Thymus (tissue), 11 donors: ENCODE data around the gene HMHB1. TPM values are rescaled to one million over a fixed set of nuclear protein-coding genes. Genes with fewer than 3 reads are reported as not detected.

Experiments
- DNase-seq, 9 donors: peaks; one replicate each; pipeline ENCODE4 v3.0.0-alpha.2; 2013; ENCODE audit warnings: low spot score in 9 of 9, low read depth in 6 of 9, missing footprints in 1 of 9
- H3K27ac ChIP-seq, 2 donors: one replicate each; pipeline ENCODE4 v1.5.1; 2013; ENCODE audit warnings: control low read depth in 1 of 2, low read depth in 1 of 2, low read length in 1 of 2, mild to moderate bottlenecking in 1 of 2, moderate library complexity in 1 of 2
- H3K27me3 ChIP-seq, 2 donors: one replicate each; pipeline ENCODE4 v1.5.1; 2013; ENCODE audit warnings: low read length in 1 of 2; ENCODE audit not compliant: control insufficient read depth in 2 of 2, insufficient read depth in 1 of 2
- H3K36me3 ChIP-seq, 2 donors: one replicate each; pipeline ENCODE4 v1.5.1; 2013; ENCODE audit warnings: low read length in 1 of 2, mild to moderate bottlenecking in 1 of 2, moderate library complexity in 1 of 2; ENCODE audit not compliant: control insufficient read depth in 2 of 2, insufficient read depth in 2 of 2
- H3K4me1 ChIP-seq, 2 donors: one replicate each; pipeline ENCODE4 v1.5.1; 2013; ENCODE audit warnings: low read length in 2 of 2; ENCODE audit not compliant: control insufficient read depth in 2 of 2, insufficient read depth in 2 of 2
- H3K4me3 ChIP-seq, 2 donors: one replicate each; pipeline ENCODE4 v1.5.1; 2013; ENCODE audit warnings: low read length in 2 of 2, control low read depth in 1 of 2, mild to moderate bottlenecking in 1 of 2
- H3K9me3 ChIP-seq, 2 donors: one replicate each; pipeline ENCODE4 v1.5.1; 2013; ENCODE audit warnings: low read length in 1 of 2, mild to moderate bottlenecking in 1 of 2; ENCODE audit not compliant: control insufficient read depth in 2 of 2, insufficient read depth in 1 of 2
- WGBS: extraction: QIAGEN DNeasy Blood & Tissue Kit; methylation state at CpG from one replicate; pipeline ENCODE4 v1.1.7; 2013; 5-methylcytosine and 5-hydroxymethylcytosine counted together
- polyA plus RNA-seq: library from polyadenylated mRNA; stranded (reverse); fragments of 200-250 nt; gene quantifications from one replicate; pipeline ENCODE4 v1.2.3, GENCODE V29; 2013
- total RNA-seq: library from RNA; stranded (reverse); fragments of 120-200 nt; gene quantifications from one replicate; pipeline ENCODE4 v1.2.4, GENCODE V29; 2013
- donor health status: healthy.

The HMHB1 gene
- total and polyA plus RNA-seq, 2 donors = 0.33 to 3.8 TPM

DNA sequence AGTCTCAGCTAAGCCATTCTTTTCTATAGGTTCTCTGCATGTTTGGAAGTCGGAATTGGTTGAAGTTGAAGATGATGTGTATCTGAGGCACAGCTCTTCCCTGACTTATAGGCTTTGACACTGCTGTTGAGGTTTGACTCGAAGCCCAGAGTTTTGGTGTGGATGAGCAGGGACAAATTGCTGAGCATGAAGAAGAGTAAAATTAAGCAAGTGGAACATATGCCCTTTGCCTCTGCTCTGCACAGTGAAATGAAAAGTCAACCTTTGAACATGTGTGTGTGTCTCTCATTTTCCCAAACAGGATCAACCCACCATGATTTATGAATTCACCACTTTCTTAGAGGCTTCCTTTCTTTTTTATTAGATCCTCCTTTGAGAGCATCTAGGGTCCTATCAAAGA lies 8.5 kb downstream of the HMHB1 start:
- no peaks in the 10 kb centered on the region for H3K27me3 ChIP-seq
- no peaks in the 10 kb centered on the region for H3K36me3 ChIP-seq
- no peaks in the 10 kb centered on the region for H3K9me3 ChIP-seq
- WGBS = 93% methylated on average over 2 of the region's 2 CpGs
- no peak overlapping the region for H3K4me3 ChIP-seq
- no peak for DNase-seq
- peaks cover 0 to 2% of the 10 kb centered on the region in 2 donors for H3K4me1 ChIP-seq
- H3K27ac ChIP-seq = no peak overlapping the region

DNA sequence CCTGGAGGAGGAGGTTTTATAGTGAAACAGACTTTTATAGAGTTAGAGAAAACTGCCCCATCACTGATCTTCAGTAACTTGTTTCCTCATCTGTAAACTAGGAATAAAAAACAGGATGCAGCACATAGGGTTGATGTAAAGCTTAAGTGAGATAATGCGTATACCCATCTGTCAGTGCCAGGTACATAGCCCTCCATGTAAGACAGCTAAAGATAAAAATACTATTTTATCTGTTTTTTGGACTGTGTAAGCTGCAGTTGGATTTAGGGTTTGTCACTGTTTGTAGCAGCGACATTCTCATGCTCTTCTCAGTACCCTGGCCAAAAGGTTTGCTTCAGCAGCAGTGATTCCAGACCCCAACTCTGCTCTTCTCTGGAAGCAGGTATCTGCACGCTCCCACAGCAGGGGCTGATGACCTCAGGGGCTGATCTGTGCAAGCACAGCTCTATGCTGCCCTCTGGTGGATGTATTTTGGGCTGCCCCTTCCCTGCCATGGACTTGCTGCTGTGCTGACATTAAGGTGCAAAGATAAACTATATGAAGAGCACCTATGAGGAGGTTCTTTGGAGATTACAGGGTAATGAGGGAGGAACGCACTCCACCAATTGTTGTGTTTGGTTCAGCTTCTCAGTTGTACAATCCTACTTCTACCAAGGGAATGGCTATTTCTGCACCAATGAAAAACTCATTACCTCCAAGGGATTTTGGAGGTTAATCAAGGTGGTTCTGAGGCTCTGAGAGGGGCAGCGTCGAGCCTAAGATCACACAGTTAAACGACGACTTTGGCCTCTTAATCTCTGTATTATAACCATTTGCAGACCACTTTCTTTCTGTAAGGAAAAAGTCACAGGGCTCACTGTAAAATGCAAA lies 13.1 kb downstream of the HMHB1 start:
- no peaks in the 10 kb centered on the region for H3K27me3 ChIP-seq
- H3K36me3 ChIP-seq = no peaks in the 10 kb centered on the region
- peak; percentile 69 to 95 (median 82) for DNase-seq
- H3K9me3 ChIP-seq = no peaks in the 10 kb centered on the region
- H3K27ac ChIP-seq = no peak overlapping the region
- H3K4me1 ChIP-seq = peaks cover 4 to 5% of the 10 kb centered on the region in 2 donors
- WGBS = 57% methylated on average over 8 of the region's 8 CpGs
- no peak overlapping the region for H3K4me3 ChIP-seq

DNA sequence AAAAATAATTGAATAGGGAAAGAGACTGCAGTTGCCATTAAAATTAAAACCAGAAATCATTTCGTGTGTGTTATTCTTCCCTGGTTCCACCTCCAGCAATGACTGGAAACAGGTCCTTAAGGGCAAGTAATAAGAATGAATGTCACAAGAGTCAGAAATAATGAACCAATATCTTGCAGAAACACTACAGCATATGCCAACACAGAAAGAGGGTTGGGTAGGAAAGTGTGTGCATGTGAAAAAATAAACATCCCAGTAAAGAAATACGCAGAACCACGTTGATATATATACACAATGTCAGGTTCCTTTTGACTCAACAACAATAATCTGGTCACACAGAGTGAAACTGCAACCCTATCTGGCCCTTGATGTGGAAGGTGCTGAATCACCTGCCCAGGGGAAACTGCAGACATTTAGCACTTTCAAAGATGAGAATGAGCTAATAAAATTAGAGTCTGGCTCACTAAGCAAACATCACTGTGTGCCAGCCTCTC lies 15.0 kb downstream of the HMHB1 start:
- Histone ChIP-seq H3K36me3 (no peaks in the 10 kb centered on the region), H3K9me3 (no peaks in the 10 kb centered on the region), H3K27ac (no peak overlapping the region), H3K27me3 (no peaks in the 10 kb centered on the region), H3K4me1 (peaks cover 4 to 5% of the 10 kb centered on the region in 2 donors), H3K4me3 (no peak overlapping the region)
- DNase-seq = no peak
- 77% methylated on average over 3 of the region's 3 CpGs for WGBS

DNA sequence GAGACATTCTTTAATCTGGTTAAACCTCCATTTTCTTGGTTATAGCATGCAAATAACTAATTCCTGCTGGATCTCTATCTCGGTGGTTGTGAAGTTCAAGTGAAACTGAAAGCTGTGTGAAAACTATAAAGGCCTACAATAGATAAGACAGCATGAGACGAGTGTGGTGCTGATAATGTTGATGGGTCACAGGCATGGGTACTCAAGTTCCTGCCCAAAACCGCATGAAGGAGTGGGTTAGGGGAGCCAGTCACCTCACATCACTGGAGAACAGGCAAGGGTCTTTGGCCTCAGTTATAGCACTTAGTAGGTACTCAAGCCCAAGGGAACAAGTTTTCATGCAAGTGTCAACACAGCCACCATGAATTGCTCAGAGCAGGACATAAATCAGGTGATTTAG lies 16.7 kb downstream of the HMHB1 start:
- no peaks in the 10 kb centered on the region for H3K9me3 ChIP-seq
- no peak for DNase-seq
- H3K4me3 ChIP-seq = no peak overlapping the region
- H3K4me1 ChIP-seq = peaks cover 4 to 5% of the 10 kb centered on the region in 2 donors
- H3K27ac ChIP-seq = no peak overlapping the region
- H3K36me3 ChIP-seq = no peaks in the 10 kb centered on the region
- WGBS = 34% methylated on average over 3 of the region's 3 CpGs
- H3K27me3 ChIP-seq = no peaks in the 10 kb centered on the region

DNA sequence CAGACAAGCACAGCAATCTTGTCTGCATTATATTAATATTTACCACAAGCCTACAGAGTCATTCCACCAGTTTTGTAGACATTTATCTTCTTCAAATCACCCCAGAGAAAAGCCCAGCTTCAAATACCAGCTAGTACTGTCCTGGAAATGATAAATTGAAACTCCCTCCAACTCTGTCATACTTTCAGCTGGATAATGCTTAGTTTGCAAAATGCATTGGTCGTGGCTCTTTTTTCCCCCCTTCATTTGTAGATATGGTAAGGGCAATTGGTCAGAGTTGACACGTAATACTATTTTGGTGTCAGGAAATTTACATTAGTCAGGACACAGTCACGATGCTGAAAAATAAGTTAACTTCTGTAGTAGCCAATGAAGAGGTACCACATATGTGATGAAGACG lies 21.2 kb downstream of the HMHB1 start:
- no peak for DNase-seq
- Histone ChIP-seq H3K36me3 (no peaks in the 10 kb centered on the region), H3K27me3 (no peaks in the 10 kb centered on the region), H3K4me1 (peaks cover 1 to 4% of the 10 kb centered on the region in 2 donors), H3K4me3 (no peak overlapping the region), H3K27ac (no peak overlapping the region), H3K9me3 (no peaks in the 10 kb centered on the region)
- 98% methylated on average over 4 of the region's 4 CpGs for WGBS

DNA sequence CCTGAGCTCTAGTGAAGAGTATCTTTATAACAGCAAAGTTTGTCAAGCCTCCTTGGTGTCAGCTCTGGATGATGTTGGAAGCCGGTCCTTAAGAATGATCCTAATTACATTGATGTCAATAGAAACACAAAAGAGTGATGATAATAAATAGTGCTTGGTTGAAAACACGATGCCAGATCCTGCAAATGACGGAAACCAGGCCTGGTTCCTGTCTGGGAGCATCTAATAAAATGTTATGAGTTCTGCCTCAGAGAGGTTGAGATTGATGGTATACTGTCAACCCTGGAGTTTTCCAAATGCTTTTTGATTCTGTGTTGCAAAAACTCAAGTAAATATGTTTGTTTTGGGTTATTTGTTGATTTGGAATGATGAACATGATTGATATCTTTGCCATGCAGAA lies 23.3 kb downstream of the HMHB1 start:
- H3K4me1 ChIP-seq = no peaks in the 10 kb centered on the region
- WGBS = 96% methylated on average over 3 of the region's 3 CpGs
- no peak overlapping the region for H3K27ac ChIP-seq

DNA sequence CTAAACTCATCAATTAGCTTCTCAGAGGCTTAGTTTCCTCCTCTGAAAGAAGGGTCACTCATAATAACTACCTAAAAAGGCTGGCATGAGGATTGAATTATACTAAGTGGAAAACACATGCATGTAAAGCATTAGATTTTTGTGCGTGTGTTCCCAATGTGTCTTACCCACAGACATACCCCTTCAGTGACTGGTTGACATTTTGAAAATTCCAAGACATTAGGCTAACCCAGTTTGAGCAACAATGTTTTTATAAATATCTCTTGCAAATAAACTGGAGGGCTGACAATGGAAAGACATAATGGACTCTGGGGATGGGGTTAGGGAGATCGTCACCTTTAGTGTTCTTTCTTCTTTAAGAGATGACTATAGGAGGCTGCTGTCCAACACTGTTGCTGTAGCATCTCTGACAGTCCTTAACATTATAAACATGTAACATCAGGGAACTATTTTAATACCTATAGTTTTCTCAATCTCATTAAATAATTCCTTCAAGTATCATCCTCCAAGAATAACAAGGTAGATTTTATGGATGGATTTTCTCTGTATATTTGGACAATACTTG lies 24.3 kb downstream of the HMHB1 start:
- no peaks in the 10 kb centered on the region for H3K27me3 ChIP-seq
- DNase-seq = no peak
- no peak overlapping the region for H3K27ac ChIP-seq
- no peaks in the 10 kb centered on the region for H3K4me1 ChIP-seq
- H3K4me3 ChIP-seq = no peak overlapping the region
- 98% methylated on average over 2 of the region's 2 CpGs for whole genome bisulfite sequencing
- no peaks in the 10 kb centered on the region for H3K9me3 ChIP-seq
- H3K36me3 ChIP-seq = no peaks in the 10 kb centered on the region

More for the DNA sequence above, 23.3 kb downstream of the HMHB1 start:
- H3K9me3 ChIP-seq = no peaks in the 10 kb centered on the region
- no peaks in the 10 kb centered on the region for H3K27me3 ChIP-seq
- no peaks in the 10 kb centered on the region for H3K36me3 ChIP-seq
- DNase-seq = no peak
- H3K4me3 ChIP-seq = no peak overlapping the region

DNA sequence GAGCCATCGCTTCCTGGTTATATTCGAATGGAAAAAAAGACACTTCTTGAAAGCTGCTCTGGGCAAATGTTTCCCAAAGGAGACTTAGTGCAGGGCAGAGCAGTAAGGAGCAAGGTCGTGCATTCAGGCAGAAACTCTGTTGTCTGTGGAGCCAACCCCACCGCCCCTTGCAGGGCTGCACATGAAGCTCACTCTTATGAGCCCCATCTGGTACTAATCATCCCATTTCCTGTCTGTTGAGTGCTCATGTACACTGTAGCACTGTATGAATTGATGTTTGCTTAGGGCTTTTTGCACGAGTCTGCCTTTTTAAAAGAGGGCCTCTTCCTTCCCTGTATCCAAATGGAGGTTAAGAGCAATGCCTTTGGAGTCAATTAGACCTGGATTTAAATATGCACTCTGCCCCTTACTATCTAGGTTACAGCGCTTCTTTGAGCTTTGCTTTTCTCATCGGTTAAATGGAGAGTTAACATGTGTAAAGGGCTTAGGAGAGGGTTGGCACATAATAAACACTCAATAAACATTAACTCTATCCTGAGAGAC lies 25.4 kb downstream of the HMHB1 start:
- DNase-seq = no peak
- H3K4me3 ChIP-seq = no peak overlapping the region
- no peaks in the 10 kb centered on the region for H3K36me3 ChIP-seq
- no peak overlapping the region for H3K27ac ChIP-seq
- H3K4me1 ChIP-seq = no peaks in the 10 kb centered on the region
- no peaks in the 10 kb centered on the region for H3K27me3 ChIP-seq
- H3K9me3 ChIP-seq = no peaks in the 10 kb centered on the region
- 85% methylated on average over 7 of the region's 7 CpGs for WGBS

DNA sequence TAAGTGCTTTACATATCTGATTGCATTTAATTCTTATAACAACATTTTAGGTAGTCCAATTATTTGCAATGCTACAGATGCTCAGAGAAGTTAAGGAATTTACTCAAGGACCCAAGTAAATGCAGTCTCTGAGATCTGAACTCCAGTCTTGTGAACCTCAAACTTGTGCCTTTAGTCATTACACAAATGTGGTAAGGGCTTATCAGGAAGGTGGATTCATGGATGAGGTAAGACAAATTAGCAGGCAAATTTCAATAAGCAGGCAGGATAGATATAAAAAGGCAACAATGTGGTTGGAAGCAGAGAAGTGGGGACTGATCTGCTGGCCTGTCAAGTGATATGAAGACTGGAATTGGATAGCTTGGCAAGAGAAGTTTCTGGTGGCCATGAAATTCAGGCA lies 29.5 kb downstream of the HMHB1 start:
- H3K36me3 ChIP-seq = no peaks in the 10 kb centered on the region
- no peaks in the 10 kb centered on the region for H3K9me3 ChIP-seq
- DNase-seq = no peak
- H3K27ac ChIP-seq = no peak overlapping the region
- no peak overlapping the region for H3K4me3 ChIP-seq
- no peaks in the 10 kb centered on the region for H3K27me3 ChIP-seq
- H3K4me1 ChIP-seq = no peaks in the 10 kb centered on the region
